OCI-LY7 (cell line): ENCODE measurements around the gene FHL1. TPM values are rescaled to one million over a fixed set of nuclear protein-coding genes. Genes with fewer than 3 reads are reported as not detected.

Experiments
- BruUV-seq: library from RNA; stranded (reverse); fragments of 400-500 nt; replicated peaks from 2 replicates; lab custom pipeline; 2021; lab: Mats Ljungman, UMichigan
- CTCF ChIA-PET: fragments of 300-600 bp; sonication (Branson Sonifier 250); formaldehyde crosslinking; loops from one replicate; lab custom pipeline; 2022; ENCODE audit warnings: antibody characterized with exemption; ENCODE audit not compliant: unreplicated experiment; lab: Charles Lee
- POLR2A ChIA-PET: fragments of 300-600 bp; sonication (Branson Sonifier 250); formaldehyde crosslinking; loops from one replicate; lab custom pipeline; 2022; ENCODE audit warnings: antibody characterized with exemption; lab: Charles Lee
- DNase-seq: peaks from one replicate; pipeline ENCODE4 v3.0.0-alpha.2; 2015; ENCODE audit warnings: low spot score
- H2AFZ ChIP-seq: fragments of 200-600 bp; sonication (generic), shearing (Covaris generic); 2 replicates; pipeline ENCODE4 v1.6.1; 2014; ENCODE audit warnings: mild to moderate bottlenecking, antibody characterized with exemption, low read length, moderate library complexity
- H3K27ac ChIP-seq: fragments of 200-600 bp; sonication (generic); 2 replicates; pipeline ENCODE4 v1.5.1; 2014; ENCODE audit warnings: mixed run types, low read depth, mild to moderate bottlenecking, moderate library complexity, low read length, inconsistent platforms; ENCODE audit not compliant: poor library complexity, severe bottlenecking
- H3K36me3 ChIP-seq: fragments of 200-600 bp; sonication (generic); 2 replicates; pipeline ENCODE4 v1.6.1; 2014; ENCODE audit warnings: mild to moderate bottlenecking, antibody characterized with exemption, low read length, moderate library complexity, mixed read lengths; ENCODE audit not compliant: insufficient read depth
- H3K4me1 ChIP-seq: fragments of 200-600 bp; sonication (generic); 2 replicates; pipeline ENCODE4 v1.5.1; 2014; ENCODE audit warnings: mild to moderate bottlenecking, low read length; ENCODE audit not compliant: insufficient read depth, poor library complexity, severe bottlenecking
- H3K4me2 ChIP-seq: fragments of 200-600 bp; sonication (generic); 2 replicates; pipeline ENCODE4 v1.6.1; 2014; ENCODE audit warnings: mild to moderate bottlenecking, low read length
- H3K4me3 ChIP-seq: fragments of 200-600 bp; sonication (generic); 2 replicates; pipeline ENCODE4 v1.5.1; 2014; ENCODE audit warnings: mild to moderate bottlenecking, low read depth, low read length; ENCODE audit not compliant: poor library complexity, severe bottlenecking
- H3K79me2 ChIP-seq: fragments of 200-600 bp; sonication (generic); 2 replicates; pipeline ENCODE4 v1.6.1; 2016; ENCODE audit warnings: low read depth, mild to moderate bottlenecking, low read length, moderate library complexity, mixed read lengths; ENCODE audit not compliant: insufficient read depth
- H3K9me2 ChIP-seq: fragments of 200-600 bp; sonication (generic); 2 replicates; pipeline ENCODE4 v1.6.1; 2016; ENCODE audit warnings: mild to moderate bottlenecking, low read length, mixed read lengths; ENCODE audit not compliant: insufficient read depth
- H3K9me3 ChIP-seq: fragments of 200-600 bp; sonication (generic); 2 replicates; pipeline ENCODE4 v1.6.1; 2014; ENCODE audit warnings: mild to moderate bottlenecking, mixed run types, low read length, mixed read lengths
- H4K20me1 ChIP-seq: fragments of 200-600 bp; sonication (generic); 2 replicates; pipeline ENCODE4 v1.6.1; 2014; ENCODE audit warnings: mild to moderate bottlenecking, antibody characterized with exemption, low read length, moderate library complexity, mixed read lengths; ENCODE audit not compliant: insufficient read depth
- CTCF ChIP-seq: fragments of 200-600 bp; sonication (generic); conservative IDR thresholded peaks from 2 replicates; pipeline ENCODE4 v1.5.1; 2014; ENCODE audit warnings: mild to moderate bottlenecking, antibody characterized with exemption, low read length, moderate library complexity, mixed read lengths
- EZH2phosphoT487 ChIP-seq: fragments of 200-600 bp; sonication (generic); IDR thresholded peaks from 2 replicates; pipeline ENCODE4 v1.6.1; 2018; ENCODE audit warnings: low read depth, borderline replicate concordance, mild to moderate bottlenecking, mixed run types, antibody characterized with exemption, low read length, moderate library complexity, mixed read lengths
- intact Hi-C: fragments of 100-400 bp; cut with micrococcal nuclease; formaldehyde crosslinking; loops from one replicate; pipeline ENCODE4 v1.10.0; 2022; ENCODE audit not compliant: unreplicated experiment
- total RNA-seq, 2 experiments: library from RNA; depleted of rRNA in 1 of 2; stranded (reverse); fragments of >200 nt in 1 of 2; shearing (Covaris generic) in 1 of 2; gene quantifications; 2 replicates each; pipeline ENCODE4 v1.2.3, GENCODE V29; 2014 to 2022

Gene FHL1
- total RNA-seq, 2 experiments from 2014 or later: 1.4 TPM; not detected in 1

- DNase-seq: no peak
- no peaks in the 10 kb centered on the region for H3K9me3 ChIP-seq
- no peak overlapping the region for H3K4me3 ChIP-seq
- no peaks in the 10 kb centered on the region for H4K20me1 ChIP-seq
- no peak overlapping the region for H2AFZ ChIP-seq
- H3K4me1 ChIP-seq: no peaks in the 10 kb centered on the region
- ChIA-PET CTCF (no interaction called here), POLR2A (no interaction called here)
- H3K9me2 ChIP-seq: no peaks in the 10 kb centered on the region
- no peak for TF ChIP-seq EZH2phosphoT487
- no peak for TF ChIP-seq CTCF
- H3K4me2 ChIP-seq: no peak overlapping the region
- no peaks in the 10 kb centered on the region for H3K79me2 ChIP-seq
- no peaks in the 10 kb centered on the region for H3K36me3 ChIP-seq
- BruUV-seq: no TSS peak
- intact Hi-C loops: no loop called here
- no peak overlapping the region for H3K27ac ChIP-seq
These were observed 35.0 kb upstream of the FHL1 start for GRCh38 chrX:136112286-136112685.

- CTCF ChIA-PET: no interaction called here
These were observed 34.6 kb upstream of the FHL1 start for GRCh38 chrX:136112778-136113177.

More at GRCh38 chrX:136112778-136113177, 34.6 kb upstream of the FHL1 start:
- Histone ChIP-seq H3K9me2 (no peaks in the 10 kb centered on the region), H3K27ac (no peak overlapping the region), H4K20me1 (no peaks in the 10 kb centered on the region), H3K4me3 (no peak overlapping the region), H2AFZ (no peak overlapping the region), H3K4me1 (no peaks in the 10 kb centered on the region), H3K79me2 (no peaks in the 10 kb centered on the region), H3K4me2 (no peak overlapping the region), H3K36me3 (no peaks in the 10 kb centered on the region), H3K9me3 (no peaks in the 10 kb centered on the region)
- intact Hi-C loops: no loop called here
- no peak for DNase-seq
- no peak for TF ChIP-seq CTCF
- no peak for TF ChIP-seq EZH2phosphoT487
- POLR2A ChIA-PET: no interaction called here
- no TSS peak for BruUV-seq
